ENCODE results near the gene RUNX3.
"Not testable (repeated sequence)": the region's sequence is repeated elsewhere in the genome, so short reads cannot be mapped to it uniquely, and the experiment has no call there.

RUNX3 gene

DNA sequence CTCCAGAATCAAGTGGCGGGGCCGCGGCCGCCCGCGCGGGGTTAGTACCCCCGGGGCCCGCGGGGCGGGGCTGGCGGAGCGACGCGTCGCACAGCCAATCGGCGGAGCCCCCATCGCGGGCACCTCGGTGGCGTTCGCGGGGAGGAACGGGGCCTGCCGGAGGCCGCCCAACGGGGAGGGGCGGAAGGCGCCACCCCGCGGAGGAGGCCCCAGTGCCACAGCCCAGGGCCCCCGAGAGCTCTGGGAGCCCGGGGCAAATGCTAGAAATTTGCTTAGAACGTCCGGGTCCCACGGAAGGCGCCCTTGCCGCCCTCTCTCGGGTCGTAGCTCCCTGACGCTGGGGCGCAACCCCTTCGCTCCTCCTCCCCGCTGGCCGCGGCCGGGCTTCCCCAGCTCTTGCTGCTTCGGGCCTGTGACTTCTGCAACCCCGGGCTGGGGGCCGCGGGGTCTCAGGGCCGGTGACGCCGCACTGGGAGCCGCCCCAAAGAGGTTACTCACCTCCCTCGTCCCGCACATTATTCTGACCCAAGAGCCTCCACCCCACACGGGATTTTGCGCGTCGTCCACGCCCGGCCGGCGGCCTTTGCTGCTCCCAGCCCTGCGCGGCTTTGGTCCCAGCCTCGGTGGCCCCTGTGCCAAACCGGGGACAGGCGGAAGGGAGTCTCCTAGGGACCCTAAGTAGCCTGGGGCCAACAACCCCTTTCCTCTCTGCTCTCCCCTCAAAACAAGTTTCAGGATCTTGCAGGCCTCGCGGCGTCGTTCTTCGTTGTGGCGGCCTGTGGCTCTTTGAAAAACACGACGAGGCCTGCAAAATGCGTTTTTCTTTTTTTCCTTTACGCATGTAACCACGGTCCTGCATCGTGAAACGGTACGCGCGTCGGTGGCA is at the start of gene RUNX3:
RUNX3 (minus strand) TSS at position 17 of the 886 bp plus-strand sequence. CDS start 408 bp downstream, outside the sequence.
- peak; percentile 90 for DNase-seq

DNA sequence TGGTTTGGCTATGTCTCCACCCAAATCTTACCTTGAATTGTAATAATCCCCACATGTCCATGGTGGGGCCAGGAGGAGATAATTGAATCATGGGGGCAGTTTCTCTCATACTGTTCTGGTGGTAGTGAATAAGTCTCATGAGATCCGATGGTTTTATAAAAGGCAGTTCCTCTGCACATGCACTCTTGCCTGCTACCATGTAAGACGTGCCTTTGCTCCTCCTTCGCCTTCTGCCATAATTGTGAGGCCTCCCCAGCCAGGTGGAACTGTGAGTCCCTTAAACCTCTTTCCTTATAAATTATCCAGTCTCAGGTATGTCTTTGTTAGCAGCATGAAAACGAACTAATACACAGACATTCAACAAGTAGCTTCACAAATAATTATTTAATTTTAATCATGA is 49.2 kb upstream of the RUNX3 start:
- DNase-seq, result not testable (repeated sequence)

DNA sequence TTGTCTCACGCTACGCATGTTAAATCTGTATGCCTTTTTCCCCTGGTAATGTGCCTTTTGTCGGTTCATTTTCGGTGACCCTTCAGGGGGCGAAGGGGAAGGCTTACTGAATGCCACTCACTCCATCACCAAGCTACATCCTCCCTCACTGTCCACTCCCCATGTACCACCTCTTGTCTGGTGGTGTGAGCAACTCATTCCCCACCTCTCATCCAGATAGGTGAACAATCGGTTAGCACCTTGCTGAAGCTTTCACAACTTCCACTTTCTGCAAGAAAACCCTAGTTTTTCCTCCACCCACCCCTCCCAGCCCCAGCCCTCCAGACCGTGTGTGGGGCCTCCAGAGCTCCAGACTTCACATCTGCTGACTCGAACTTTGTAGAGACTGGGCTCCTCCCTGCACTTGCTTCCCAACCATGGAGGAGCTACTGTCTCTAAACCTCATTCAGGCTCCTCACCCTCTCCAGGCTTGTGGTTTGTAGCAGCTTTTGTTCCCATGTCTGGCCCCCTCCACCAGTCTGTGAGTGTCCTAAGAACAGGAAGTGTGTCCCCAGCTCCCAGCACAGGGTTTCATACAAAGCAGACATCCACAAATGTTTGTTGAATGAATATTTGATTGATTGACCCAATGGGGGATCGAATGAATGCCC is 48.4 kb upstream of the RUNX3 start:
- DNase-seq, result no peak

DNA sequence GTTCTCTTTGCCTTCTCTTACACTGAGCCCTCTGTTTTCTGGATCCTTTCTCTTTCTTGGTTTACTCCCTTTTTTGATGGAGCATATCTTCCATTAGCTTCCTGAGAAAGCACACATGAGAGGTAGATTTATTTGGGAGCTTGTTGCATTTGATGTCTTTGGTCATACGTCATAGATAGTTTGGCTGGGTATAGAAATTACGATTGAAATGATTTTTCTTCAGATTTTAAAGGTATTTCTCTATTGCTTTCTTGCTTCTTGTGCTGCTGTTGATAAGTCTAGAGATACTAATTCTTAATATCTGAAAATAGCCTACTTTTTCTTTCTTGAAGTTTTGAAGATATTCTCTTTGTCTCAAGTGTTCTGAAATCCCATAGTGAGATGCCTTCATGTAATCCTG is 45.3 kb upstream of the RUNX3 start:
- no peak for DNase-seq

DNA sequence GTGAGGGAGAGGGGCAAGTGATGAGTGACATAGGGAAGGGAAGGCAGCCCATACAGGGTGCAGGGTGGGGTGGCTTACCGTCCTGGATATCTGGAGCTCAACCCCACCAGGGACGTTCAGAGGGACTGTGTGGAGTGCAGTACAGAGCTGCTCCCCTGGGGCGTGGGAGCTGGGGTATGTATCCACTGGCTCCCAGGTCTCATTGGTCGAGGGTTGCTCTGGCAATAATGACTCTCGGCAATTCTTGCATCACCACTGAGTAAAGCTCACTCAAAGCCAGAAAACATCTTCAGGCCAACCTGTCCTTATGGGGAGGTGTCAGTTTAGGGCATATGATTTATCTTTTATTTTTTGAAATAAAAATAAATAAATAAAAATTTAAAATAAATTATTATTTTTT is 43.2 kb upstream of the RUNX3 start:
- DNase-seq, result no peak

DNA sequence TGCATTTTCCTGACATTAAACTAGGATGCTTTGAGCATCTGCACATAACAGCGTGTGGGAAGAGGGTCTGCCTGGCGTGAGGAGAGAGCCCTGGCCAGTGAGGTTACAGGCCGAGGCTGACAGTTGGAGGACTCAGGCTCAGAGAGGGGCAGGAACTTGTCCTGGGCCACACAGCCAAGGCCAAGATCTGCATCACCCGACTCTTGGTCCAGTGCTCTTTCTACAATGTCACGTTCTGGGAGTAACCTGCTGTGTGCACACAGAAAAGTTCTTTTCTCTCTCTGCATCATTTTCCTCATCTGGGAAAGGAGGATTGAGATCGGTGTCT is 42.8 kb upstream of the RUNX3 start:
- no peak for DNase-seq

DNA sequence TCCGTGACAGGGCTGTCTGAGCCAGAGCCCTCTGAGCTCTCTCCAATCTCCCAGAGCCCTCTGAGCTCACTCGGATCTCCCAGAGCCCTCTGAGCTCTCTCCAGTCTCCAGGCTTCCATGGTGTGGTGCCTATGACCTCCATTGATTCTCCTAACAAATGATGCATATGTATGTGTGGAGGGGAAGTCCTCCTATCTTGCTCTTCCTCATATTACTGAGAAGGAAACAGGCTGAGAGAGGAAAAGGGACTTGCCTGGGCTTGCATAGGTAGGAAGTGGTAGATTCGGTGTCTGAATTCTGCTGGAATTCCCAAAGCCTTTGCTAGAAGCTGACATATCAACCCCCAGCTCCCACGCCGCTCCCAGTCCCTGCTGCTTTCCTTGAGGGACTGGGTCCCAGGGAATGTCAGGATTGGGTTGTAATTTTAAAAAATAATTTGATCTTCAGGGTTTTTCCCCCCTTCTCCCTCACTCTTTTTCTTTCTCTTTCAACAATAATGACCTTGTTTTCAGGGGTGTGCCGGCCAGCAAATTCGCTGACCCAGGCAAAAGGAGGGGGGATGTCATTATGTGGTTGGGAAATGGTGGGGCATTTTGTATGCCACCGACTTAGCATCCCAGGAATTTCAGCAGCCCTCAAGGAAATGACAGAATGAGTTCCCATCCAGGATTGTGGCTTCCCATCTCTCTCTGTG is 42.3 kb upstream of the RUNX3 start:
- no peak for DNase-seq

DNA sequence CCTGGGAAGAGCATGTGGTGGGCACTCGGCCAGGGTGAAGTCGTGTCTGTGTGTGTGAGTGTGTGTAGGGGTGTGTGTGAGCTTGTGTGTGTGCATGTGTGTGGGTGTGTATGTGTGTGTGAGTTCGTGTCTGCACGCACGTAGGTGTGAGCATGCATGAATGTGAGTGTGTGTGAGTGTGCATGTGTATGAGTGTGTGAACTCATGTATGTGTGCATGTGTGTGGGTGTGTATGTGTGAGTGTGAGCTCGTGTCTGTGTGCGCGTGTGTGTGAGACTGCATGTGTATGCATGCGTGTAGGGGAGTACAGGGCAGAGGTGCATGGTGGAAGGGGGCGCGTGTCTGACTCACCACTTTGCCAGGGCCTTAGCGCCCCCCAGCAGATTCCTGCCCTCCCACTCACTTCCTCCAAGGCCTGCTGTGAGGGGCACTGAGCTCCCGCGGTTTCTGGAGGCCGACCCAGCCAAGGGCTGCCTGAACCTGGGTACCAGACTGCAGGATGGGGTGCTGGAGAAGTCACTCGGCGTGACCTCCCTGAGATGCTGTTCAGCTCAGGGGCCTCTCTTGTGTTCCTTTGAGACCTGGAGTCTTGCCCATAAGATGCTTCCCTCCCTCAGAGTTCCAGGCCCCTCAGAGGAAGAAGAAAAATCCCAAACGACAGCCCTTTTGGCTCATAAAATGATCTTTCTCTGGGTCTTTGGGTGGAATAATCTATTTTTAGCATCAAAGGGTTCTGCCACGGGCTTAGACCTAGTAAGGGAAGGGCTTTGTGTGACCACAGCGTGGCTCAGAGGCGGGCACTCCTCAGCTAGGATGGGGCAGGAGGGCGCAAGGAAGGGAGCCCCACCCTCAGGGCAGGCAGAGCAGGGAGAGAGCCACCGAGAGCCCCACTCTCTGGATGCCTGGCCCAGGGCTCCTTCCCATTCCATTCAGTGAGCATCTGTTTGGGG is 41.1 kb upstream of the RUNX3 start:
- DNase-seq, result no peak

DNA sequence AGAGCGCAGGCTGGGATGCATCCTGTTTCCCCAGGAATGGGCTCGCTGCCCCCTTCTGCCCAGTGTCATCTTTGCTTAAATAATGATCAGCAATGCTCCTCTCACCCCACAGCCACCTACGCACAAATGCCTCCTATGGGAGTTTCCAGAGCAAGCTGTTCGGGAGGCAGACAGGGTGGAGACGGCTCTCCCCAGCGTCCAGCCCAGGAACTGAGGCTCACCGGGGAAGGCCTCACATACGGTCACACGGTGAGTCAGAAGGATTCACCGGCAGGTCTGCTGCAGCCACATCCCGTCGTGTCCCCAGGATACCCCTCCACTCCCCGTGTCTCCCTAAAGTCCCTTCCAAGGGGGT is 40.3 kb upstream of the RUNX3 start:
- no peak for DNase-seq

DNA sequence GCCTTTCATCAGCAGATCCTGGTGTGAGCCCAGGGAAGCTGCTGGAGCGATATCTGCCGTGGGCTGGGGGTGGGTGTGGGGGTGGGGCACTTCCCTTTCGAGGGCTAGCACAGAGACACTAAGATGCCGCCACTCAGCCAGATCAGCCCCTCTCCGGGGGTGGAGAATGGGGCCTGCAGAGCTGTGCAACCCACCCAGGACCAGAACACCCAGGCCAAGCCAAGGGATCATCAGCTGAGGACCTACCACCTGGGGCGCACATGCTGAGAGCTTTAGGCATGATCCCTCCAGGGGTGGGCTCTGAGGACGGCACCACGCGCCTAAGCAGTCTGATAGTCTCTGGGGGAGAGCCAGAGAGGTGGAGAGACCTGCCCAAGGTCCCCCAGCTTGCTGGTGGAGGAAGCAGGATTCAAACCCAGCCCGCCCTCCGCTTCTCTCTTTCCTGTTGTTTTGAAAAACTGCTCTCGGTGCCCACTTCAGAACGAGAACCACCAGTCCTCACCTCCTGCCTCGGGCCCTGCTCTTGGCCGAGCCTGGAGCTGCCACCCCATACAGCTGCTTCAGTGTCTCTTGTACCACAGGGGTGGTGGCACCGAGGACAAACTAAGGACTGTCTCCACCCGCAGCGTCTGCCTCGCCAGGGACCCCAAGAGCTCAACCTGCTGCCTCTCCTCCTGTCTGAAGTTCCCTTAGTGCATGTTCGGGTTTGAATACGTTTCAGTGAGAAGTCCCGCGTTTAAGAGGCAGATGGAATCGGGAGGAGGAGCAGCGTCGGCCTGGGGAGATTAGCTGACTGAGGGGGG is 39.7 kb upstream of the RUNX3 start:
- DNase-seq, result no peak

DNA sequence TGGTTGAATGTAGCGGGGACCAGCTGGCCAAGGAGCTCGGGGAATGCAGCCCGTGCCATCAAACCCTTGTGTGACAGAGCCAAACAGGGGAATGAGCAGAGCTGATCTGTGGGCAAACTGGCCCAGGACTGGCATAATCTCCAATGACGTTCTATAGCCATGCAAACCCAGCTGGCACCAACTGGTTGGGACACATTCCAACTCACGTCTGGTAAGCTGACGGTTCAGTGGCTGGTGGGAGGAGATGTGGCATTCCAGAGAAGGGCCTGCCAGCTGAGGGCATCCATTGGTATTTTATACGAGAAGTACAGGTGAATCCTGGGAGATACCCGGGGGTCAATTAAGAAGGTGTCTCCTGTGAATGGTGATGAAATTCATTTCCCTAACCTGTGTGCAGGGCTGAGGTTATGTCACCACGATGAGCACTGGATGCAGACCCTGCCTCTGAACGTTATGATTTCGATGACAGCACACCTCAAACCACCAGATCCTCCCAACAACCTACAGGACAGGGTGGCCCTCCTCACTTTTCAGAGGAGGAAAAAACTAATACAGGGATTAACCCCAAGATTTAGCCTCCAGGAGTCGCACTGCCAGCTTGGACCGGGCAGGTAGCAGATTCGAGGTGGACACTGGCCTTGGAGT is 39.0 kb upstream of the RUNX3 start:
- no peak for DNase-seq

DNA sequence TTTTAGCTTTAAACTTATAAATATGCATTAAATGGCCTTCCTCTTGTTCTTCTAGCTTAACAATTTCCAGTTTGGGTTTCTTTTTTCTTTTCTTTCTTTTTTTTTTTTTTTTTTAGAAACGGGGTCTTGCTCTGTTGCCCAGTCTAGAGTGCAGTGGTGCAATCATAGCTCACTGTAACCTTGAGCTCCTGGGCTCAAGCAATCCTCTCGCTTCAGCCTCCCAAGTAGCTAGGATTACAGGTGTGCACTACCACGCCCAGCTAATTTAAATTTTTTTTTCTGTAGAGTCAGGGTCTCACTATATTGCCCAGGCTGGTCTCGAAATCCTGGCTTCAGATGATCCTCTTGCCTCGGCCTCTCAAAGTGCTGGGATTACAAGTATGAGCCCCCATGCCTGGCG is 37.9 kb upstream of the RUNX3 start:
- DNase-seq, result no peak

DNA sequence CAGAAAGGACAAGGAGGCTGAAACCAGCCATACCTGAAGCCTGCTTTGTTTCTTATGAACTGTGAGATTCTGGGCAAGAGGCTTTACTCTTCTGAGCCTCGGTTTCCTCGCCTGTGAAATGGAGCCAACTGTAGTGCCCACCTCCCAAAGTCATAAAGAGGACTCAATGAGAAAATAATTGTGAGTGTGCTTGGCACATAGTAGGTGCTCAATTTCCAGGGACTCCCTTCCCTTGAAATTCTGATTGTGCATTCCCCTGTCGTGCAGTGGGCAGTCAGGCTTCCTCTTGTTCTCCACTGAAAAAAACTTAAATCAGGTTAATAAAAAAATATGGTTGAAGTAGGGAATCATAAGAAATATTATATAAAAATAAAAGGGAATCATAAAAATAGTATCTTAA is 37.5 kb upstream of the RUNX3 start:
- no peak for DNase-seq

DNA sequence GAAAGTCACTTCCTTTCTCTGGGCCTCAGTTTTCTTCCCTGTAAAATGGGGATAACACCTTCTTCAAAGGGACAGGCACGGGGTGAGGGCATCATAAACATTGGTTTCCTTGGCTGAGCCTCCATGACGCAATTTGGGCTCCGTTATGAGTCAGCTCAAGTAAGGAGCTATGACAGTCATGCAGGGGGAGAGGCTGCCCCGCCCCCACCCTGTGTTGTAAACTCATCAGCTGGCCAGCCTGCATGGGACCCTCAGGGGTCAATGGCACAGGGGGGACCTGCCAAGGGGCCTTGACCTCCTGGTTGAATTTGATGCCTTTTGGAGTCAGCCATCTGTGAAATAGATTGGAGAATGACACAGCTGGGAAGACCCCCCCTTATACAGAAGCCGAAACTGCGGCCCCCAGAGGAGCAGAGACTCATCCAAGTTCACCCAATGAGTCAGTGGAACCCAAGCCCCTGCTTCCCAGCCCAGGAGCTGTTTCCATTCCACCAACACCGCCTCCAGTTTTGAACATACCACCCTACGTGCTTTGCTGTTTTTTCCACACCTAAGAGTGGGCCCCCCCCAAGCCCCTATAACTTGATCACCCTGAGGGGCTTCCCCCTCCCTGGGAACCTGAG is 36.8 kb upstream of the RUNX3 start:
- DNase-seq, result no peak

DNA sequence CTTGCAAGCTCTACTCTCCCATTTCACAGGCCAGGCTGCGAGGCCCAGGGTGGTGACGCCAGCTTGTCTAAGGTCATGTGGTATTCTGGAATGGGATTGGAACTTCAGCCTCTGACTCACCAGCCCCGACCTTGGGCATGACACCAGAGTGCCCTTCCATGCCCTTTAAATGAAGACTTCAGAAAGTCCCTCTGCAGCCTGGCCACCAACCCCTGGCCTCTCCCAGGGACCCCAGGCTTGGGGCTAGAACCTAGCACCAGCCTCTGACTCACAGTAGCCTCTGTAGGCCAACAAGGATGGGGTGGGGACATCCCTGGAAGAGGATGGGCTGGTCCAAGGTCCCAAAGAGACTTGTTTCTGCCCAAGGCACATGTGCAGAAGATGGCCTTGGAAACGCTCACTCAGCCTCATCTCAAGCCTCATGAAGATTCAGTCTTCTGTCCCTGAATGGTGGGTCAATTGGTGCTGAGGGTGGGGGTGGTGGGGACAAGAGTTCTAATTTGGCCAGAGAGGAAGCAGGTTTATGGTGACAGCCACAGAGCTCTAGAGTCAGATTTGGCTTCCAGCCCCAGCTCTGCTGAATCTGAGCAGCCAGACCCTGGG is 36.1 kb upstream of the RUNX3 start:
- DNase-seq, result no peak

DNA sequence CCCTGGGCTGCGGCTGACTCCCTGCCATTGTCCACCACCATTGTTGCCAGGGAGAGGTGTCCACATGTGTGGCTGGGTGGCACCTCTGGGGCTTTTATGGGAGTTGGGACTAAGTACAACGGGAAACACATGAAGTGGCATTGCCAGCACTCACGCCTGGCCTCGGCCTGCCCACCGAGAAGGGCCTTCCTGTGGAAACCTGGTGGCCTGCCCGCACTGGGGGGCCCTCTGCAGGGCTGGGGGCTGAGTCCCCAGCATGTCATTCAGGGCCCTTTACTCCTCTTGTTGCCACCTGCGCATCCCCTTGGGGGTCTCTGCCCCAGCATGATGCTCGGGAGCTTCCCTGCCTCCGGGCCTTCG is 35.5 kb upstream of the RUNX3 start:
- DNase-seq, result no peak

DNA sequence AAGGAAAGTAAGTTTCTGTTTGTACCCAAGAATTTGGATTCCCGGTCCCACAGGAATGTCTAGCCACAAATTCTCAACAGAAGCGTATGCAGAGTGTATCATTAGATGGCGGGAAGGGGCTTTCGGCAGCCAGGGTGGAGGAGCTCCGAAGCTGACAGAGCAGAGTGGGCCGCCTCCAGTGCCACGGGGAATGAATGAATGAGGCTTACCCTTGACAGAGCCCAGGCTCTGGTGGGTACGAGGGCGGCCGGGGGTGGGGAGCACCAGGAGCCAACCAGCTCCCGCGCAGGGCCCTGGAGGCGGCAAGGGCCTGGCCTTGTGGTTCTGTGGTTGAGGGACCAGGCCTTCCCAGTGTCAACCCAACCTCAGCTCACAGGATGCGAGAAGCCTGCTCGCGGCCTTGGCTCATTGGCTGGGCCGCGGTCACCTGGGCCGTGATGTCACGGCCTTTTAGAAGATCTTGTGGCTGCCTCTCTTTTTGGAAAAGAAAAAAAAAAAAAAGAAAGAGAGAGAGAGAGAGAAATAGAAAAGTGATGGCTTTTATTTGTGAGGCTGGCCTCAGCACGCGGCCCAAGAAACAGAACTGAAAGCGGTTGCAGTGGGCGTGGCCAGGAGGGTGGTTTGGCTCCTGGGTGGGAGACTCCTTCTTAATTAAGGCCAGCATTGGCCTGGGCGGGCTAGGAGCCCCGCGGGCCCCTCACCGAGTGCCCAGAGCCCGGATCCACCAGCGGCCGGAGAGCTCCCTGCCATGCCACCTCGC is 34.9 kb upstream of the RUNX3 start:
- peak; percentile 70 for DNase-seq

DNA sequence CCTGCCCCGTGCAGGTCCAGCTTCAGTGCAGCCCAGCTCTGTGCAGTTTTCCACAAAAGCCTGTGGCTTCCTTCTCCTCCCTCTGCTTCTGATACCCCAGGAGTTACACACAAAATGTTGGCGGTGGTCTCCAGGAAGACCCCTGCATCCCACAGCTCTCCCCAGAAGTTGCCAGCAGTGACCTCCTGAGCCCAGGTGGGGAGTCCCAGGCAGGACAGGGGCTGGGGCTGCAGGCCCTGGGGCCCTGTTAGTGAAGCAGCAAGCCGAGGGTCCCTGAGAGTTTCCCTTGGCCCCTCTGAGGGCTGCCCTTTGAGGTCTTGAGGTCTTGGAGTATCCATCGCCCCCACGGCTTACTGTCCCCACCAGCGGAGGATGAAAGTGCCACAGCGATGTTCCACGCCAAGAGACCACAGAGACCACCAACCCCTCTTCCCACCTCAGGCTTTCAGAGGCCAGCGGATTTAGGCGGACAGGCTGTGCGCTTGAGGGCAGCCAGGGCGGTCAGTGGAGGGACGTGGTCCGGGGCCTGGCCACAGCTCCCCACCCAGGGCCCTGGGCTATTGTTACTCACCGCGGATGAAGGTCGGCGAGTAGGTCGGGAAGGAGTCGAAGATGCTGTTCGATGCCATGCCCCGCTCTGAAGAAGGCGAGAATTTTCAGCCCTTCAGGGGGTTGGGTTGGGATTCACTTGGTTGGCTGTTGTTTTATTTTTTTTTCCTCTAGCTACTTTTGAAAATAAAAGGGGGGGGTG is 34.0 kb upstream of the RUNX3 start:
- no peak for DNase-seq

All from activated CD4-positive, alpha-beta T cell treated with anti-CD3 and anti-CD28 coated beads for 1 hour (primary cell).